ENCODE measurements around the gene ZAR1.
"Not testable (repeated sequence)": the region's sequence is repeated elsewhere in the genome, so short reads cannot be mapped to it uniquely, and the experiment has no call there.

ZAR1 gene

DNA sequence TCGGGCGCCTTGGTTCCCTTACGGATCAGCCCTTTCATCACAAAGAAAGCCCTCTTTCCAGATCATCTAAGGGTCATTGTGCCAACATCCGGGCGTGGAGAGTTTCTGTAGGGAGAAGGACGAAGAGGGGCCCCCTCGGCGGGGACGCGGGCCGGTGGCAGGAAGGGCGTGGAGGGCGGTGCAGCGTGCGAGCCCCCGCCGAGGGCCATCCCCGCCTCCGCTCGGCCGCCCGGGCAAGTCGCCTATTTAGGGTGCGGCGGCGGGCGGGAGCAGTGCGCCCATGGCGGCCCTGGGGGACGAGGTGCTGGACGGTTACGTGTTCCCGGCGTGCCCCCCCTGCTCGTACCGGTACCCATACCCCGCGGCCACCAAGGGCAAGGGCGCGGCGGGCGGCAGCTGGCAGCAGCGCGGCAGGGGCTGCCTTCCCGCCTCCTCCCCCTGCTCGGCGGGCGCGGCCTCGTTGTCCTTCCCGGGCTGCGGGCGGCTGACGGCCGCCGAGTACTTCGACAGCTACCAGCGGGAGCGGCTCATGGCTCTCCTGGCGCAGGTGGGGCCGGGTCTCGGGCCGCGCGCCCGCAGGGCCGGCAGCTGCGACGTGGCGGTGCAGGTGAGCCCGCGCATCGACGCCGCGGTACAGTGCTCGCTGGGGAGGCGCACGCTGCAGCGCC, at the start of gene ZAR1:
TSS of gene ZAR1 (plus strand) at position 241 of the 668 bp plus-strand sequence. CDS start at position 281, 40 bp downstream.
- DNase-seq (ENCODE audit: low read depth), result no peak
- TF ChIP-seq CTCF (conservative IDR thresholded peaks at IDR 0.05; ENCODE audit: low read length), result no peak
- no peak within 1 kb of the TSS for H3K4me3 ChIP-seq (ENCODE audit: low read length)

GRCh38 chr4:48440914-48441313, 49.1 kb upstream of the ZAR1 start:
- H3K4me3 ChIP-seq (ENCODE audit: low read length), result not testable (repeated sequence)

GRCh38 chr4:48445704-48446103, 44.3 kb upstream of the ZAR1 start:
- peak; percentile 15 for DNase-seq (ENCODE audit: low read depth)
- no peak overlapping the region for H3K4me3 ChIP-seq (ENCODE audit: low read length)
- peak; percentile 62 for TF ChIP-seq CTCF (conservative IDR thresholded peaks at IDR 0.05; ENCODE audit: low read length)

More at GRCh38 chr4:48440914-48441313, 49.1 kb upstream of the ZAR1 start:
- DNase-seq (ENCODE audit: low read depth), result not testable (repeated sequence)

DNA sequence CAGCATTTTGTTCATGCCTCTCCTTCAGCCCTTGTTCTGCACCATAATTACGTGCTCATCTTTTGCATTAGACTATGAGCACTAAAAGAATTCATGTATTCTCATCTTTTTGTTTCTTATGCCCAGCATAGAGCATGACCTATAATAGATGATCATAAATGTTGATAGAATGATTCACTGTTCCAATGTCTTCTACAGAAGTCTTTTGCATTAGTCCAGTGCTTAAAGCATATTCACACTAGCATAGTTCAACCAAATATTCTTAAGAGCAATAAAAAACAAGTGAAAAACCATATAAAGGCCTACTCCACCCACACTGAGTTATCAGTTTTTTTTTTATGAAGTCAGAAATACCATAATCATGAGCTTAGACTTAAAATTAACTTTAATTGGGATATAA, 43.4 kb upstream of the ZAR1 start:
- no peak for DNase-seq (ENCODE audit: low read depth)
- no peak overlapping the region for H3K4me3 ChIP-seq (ENCODE audit: low read length)
- no peak for TF ChIP-seq CTCF (conservative IDR thresholded peaks at IDR 0.05; ENCODE audit: low read length)

DNA sequence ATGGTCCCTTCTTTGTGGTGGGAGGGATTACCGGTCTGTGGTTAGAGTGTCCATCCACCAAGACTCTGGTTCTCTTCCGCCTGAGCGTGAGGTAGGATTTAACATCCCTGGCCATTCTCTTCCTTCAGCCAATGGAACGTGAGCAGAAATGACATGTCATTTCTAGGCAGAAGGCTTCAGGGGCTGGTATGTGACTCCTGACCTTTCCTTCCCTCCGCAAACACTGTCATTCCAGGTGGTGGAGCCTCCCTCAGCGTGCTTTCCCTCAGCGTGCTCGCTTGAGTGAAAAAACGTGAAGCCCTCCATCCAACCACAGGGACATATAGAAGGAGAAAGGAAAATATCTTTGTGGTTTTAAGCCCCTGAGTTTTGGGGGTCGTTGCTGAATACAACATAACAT, 40.9 kb upstream of the ZAR1 start:
- no peak overlapping the region for H3K4me3 ChIP-seq (ENCODE audit: low read length)
- DNase-seq (ENCODE audit: low read depth), result no peak
- TF ChIP-seq CTCF (conservative IDR thresholded peaks at IDR 0.05; ENCODE audit: low read length), result no peak

GRCh38 chr4:48450740-48451139, 39.3 kb upstream of the ZAR1 start:
- H3K4me3 ChIP-seq (ENCODE audit: low read length), result no peak overlapping the region
- TF ChIP-seq CTCF (conservative IDR thresholded peaks at IDR 0.05; ENCODE audit: low read length), result no peak
- DNase-seq (ENCODE audit: low read depth), result no peak

- H3K4me3 ChIP-seq (ENCODE audit: low read length); DNase-seq (ENCODE audit: low read depth): not testable (repeated sequence)
These were observed 38.4 kb upstream of the ZAR1 start for GRCh38 chr4:48451656-48452055.

DNA sequence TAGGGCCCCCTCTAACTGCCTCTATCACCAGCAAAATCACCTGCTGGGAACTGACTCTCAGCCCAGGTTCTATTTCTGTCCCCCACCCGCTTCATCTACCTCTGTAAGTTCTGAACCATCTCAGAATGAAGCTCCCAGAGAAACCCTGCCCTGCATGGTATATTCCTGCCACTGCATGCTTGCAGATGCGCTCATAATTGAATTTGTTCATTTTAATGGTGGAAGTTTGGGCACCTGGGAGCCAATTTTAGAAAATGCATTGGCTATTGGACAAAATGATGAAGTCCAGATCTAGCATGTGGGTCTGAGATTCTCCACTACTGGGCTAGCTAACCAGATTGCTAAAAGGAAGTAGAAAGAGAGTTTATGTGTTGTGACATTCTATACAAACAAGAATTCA, 35.5 kb upstream of the ZAR1 start:
- H3K4me3 ChIP-seq (ENCODE audit: low read length), result no peak overlapping the region
- DNase-seq (ENCODE audit: low read depth), result no peak
- TF ChIP-seq CTCF (conservative IDR thresholded peaks at IDR 0.05; ENCODE audit: low read length), result no peak
